NCI-H526 treated with DMSO at 0.1 percent for 48 hours (cell line): ENCODE measurements around the gene MAPK12.

Experiments
- DNase-seq: peaks from one replicate; lab custom pipeline; 2025; lab: John Stamatoyannopoulos, UW

The MAPK12 gene

DNA sequence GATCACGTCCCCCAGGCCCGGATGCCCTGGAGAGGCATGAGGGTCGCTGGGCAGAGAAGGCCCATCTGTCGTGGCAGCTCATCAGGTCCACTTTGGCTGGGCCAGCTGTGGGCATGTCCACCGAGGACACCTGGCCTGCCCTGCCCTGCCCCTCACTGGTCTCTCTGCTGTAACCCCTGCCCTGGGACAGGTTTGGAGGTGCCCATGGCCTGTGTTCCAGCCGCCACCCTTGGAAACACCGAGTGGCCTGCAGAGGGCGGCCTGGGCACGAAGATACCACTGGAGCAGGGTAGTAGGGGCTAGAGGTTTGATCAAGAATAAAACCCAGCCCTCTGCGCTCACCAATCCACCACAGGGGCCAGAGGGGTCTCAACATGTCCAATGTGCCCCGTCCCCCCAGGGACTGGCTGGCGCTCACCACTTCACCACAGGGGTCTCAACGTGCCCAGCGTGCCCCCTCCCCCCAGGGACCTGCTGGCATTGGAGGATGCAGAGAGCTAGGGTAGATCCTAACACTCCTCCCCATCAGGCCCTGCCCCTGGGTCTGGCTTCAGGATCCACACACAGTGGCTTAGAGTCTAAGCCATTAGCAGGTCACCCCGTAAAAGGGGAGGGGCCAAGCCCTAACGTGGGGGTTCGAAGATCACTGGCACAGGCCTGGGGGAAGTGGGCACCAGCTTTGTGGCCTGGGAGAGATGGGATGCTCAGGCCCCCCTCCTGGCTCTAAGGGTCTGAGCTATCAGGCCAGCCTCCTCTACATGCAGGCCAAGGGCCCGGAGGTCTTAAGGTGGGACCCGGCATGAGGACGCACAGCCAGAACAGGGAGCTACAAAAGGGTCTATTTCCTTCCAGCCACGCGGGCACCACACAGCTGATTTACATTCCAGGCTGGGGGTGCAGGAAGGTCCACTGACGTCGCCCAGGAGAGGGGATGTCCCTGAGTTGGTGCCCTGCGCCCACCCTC, 9.1 kb downstream of the MAPK12 start:
- peak; percentile 30 for DNase-seq

DNA sequence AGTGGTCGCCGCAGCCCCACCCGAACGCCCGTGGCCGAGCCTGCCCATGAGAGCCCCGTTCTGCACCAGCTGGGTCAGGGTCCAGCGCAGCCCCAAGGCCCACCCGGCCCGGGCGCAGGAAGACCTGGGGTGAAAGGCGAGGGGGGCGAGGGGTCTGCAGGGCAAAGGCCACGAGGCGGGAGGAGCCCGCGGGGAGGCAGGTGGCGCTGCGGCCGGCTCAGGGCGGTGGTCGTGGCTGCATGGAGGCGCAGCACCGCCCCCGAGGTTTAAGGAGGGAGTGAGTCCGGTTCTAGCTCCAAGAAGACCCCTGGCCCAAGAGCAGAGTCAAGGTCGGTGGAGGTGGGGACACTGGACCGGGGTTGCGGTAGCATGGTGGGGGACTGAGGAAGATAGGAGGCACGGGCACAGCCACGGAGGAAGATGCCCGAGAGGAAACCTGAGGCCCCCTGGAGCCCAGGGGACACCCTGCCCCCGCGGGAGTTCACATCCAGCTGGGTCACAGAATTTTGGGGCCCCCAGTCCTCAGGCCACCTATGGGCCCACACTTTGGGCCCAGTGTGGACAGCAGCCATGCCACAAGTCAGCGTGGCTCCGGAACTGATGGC, 9.9 kb downstream of the MAPK12 start:
- no peak for DNase-seq

DNA sequence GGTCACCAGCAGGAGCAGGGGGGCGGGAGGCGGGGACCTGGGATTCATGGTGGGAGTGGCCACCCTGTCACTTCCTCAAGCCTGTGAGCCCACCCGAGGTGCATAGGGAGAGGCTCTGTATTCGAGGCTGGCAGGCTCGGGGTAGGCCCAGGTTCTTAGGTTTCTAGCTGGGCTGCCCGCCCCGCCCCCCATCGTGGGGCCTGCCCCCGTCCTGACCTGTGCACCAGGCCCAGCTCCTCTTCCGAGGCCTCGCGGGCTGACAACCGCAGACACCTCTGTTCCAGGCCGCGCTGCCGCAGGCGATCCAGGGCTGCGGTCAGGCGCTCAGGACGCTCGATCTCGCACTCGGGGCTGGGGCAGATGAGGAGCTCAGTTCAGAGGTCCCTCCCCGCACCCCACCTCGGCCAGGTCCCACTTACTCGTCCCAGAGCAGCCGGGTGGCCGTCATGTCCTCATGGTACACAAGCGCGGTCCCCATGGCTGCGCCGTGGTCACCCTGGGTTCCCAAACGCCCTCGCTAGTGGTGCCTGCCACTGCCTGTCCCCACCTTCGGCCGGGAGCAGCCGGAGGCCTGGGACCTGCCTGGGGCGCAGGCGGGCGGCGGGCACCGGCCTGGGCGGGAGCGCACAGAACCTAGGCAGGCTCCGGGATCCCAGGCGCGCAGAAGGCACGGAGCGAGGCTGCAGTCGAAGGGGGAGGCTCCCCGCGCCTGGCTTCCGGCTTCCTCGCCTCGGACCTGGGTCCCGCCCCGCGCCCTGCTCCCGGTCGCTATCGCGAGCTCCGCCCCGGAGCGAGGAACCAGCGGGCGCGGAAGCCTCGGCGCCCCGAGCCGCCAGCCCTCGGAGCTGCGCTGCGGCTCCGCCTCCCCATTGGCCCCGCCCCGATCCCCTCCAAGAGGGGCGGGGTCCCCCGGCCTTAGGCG, 10.7 kb downstream of the MAPK12 start, which contains the start of gene HDAC10:
Gene HDAC10, minus strand, starts transcription at position 711 of the 922 bp plus-strand sequence. Its CDS starts 233 bp downstream, at position 478.
- DNase-seq: peak; percentile 30

DNA sequence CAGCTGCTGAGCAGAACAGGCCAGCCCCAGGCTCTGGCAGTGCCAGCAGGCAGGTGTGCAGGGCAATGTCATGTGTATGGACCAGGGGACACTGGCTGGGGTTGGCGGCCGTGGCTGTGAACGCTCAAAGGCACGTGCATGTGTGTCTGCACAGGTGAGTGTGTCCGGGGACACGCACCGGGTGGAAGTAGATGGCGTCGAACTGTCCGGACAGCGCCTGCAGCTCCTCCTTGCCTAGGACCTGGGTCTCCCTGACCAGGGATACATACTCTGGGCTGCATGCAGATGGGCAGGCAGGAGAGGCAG, 11.3 kb downstream of the MAPK12 start:
- no peak for DNase-seq

- DNase-seq: no peak
Measured at GRCh38 chr22:50249341-50250248, 11.9 kb downstream of the MAPK12 start.

DNA sequence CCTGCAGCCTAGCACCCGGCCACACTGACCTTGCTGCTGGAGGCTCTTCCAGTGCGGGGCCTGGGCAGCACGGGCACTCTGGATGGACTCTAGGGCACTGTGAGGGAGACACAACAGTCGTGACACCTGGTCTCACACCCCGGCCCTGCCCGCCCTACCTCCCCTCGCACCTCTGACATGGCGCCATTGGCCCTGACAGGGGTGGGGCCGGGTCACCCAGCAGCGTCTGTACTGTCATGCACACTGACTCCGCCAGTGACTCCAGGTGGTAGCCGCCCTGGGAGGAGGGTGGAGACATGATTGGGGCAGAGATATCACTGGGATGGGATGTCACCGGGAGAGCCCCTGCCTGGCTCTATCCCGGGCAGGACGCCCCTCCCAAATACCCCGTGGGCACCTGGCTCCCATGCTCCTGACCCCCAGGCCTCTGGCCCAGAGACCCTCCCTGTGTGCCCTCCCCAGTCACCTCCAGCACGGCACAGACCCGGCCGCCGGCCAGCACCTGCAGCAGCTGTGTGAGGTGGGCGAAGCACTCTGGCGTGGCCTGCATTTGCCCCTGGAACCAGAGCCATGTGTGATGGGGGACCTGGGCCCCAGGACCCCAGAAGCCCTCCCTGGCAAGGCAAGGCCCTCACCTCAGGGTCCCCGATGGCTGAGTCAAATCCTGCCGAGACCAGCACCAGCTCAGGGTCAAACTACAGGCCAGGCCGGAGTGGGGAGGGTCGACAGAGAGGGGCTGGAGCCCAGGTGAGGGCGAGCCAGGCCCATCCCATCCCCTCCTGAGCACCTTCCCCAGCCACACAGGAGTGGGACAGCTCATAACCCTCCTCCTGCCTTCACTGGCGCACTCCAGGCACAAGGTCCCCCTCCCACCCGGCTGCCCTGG, 13.0 kb downstream of the MAPK12 start:
- no peak for DNase-seq

- DNase-seq: peak; percentile 7
Measured at GRCh38 chr22:50247748-50248147, 13.7 kb downstream of the MAPK12 start.

DNA sequence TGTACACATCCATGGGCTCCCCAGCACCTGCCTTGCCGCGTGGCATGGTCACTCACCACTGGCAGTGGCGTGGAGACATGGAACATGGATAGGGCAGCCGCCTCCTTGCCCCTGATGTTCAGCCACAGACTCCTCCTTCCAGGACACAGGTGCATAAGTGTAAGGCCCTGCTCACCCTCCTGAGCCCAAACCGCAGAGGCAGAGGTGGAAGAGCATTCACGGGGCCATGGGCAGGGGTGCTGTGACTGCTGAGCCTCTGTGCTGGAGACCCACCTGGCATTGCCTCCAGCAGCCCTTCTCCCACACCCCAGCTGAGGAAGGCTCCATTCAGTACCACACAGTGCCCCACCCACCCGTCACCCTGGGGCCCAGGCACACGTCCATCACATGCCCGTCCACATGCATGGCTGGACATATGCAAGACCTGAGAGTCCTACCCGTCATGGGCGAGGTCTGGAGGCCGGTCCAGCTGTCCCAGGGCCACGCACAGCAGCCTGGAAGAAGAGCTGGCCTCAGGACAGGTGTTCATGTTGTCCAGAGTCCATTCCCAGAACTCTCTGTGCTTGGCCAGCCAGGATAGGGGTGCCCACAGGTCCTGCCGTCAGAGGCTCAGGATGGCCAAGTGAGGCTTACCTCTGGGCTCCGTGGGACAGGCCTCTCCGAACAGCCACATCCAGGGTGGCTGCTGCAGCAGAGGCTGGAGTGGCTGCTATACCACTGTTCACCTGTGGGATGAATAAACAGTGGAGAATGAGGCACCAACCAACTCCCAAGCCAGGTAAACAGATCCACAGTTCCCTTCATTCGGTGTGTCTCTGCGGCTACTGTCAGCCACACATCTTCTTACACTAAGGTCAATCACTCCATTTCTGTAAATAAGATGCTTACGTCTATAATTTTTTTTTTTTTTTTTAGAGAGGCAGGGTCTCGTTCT, 15.0 kb downstream of the MAPK12 start:
- DNase-seq: no peak

DNA sequence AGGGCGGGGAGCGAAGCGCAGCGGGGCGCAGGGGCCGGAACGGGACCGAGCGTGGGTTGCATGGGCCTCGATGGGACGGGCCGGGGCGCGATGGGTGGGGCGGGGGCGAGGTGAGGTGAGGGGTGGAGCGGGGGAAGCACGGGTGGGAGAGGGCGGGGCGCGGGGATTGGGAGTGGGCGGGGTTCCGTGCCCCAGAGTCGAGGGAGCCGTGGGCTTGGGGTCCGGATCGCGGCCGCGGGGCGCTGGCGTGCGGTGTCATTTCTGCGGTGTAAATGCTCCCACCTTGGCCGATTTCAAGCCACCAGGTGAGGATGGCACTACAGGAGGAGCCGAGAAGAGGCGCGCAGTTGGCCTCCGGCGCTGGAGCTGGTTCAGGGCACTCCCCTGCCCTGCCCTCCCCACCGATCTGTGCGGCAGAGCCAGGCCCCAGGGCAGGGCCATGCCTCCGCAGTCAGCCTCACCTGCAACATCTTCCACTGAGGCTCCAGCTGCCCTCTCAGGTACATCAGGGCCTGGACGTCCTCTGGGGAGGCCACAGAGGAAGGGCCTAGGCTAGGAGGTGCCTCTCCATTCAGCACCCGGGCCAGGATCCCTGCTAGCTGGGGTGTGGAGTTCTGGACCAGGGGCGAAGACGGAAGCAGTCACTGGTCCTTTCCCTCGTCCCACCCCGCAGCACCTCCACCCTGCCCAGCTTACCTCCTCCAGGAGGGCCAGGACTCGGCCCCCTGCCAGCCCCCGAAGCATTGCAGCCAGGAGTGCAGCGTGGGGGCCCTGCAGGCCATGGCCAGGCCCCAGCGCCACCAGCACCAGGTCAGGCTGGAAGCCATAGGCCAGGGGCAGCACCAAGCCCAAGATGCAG, 16.0 kb downstream of the MAPK12 start:
- DNase-seq: no peak

DNA sequence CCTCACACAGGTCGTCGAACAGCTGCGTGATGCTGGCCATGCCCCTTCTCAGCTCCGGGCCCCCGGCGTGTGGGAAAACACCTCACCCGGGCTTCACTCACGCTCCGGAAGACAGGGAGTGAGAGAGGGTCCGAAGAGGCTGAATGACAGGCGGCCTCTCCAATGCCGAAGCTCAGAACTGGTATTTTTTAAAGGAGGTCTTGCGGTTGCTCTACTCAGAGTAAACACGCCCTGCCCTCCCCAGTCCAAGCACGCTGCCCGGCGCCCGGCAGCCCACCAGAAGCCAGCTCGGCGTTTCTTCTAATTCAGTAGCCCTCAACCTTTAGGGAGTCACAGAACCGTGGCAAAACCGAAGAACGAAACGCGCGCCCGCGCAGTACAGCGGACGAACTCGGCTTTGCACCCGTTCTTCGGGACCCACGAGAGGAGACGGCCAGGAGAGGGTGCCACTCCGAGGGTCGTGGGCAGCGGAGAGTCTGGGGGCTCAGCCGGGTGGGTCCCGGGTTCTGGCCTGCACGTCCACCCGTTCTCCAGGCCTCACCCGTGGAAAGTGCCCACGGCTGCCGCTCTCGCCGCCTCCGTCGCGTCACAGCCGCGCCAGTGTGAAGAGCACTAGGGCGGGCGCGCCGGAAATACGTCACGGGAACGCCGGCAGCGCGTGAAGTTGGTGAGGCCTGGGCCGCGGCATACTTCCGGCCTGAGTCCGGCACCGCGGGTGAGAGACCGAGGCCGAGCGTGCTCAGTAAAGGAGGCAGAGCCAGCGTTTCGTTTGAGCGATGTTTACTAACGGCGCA, 16.9 kb downstream of the MAPK12 start, which contains the start of gene TUBGCP6:
Gene TUBGCP6, minus strand, starts transcription at position 604 of the 794 bp plus-strand sequence. Its CDS starts 564 bp downstream, at position 40.
- peak; percentile 63 for DNase-seq

DNA sequence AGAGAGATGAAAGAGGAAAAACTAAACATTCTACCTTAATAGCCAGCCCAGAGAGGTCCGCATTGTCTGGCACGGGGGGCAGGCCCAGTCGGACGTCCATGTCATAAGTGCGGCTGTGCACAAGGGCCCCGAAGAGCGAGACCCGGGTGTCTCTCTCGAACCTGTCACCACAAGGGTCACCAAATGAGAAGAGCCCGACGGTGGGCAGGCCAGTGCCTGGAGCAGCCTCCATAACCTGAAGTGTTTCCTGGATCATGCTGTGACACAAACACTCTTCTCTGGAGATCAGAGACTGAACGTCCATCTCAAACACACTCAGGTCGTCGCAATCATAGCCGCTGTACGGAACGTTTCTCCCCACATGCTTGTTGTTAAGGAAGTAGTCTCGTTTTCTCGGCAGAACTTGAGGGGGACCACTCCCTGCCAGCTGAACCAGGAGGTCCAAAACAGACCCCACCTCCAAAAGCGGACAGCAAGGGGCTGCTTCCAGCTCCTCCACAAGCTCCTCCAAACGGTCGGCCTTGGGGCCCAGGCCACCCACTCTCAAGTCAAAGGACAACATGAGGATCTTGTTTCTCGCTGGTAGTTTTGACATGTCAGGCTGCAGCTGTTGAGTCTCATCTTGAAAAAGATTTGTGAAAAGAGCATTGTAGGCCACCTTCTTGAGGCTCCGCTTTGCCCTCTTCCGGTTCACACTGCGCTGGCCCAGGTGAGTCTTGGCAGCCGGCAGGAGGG, 17.6 kb downstream of the MAPK12 start:
- DNase-seq: no peak

DNA sequence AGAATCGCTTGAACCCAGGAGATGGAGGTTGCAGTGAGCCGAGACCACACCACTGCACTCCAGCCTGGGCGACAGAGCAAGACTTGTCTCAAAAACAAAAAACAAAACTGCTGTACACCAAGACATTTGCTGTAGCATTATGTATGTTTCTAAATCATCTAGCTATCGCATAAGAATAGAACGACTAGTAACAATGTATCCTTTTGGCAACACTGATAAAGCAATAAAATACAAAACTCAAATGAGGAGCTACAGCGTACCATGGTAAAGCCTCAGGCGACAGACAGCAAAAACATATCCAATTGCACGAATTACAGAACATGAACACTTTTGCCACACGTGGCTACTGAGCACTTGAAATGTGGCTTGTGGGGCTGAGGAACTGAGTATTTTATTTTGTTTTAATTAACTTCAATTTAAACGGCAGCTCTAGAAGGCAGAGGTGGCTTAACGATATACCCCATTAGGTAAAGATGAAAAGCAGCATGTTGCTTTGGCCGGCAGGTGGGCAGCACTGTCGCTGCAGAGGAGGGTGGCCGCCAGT, 19.0 kb downstream of the MAPK12 start:
- DNase-seq: no peak

DNA sequence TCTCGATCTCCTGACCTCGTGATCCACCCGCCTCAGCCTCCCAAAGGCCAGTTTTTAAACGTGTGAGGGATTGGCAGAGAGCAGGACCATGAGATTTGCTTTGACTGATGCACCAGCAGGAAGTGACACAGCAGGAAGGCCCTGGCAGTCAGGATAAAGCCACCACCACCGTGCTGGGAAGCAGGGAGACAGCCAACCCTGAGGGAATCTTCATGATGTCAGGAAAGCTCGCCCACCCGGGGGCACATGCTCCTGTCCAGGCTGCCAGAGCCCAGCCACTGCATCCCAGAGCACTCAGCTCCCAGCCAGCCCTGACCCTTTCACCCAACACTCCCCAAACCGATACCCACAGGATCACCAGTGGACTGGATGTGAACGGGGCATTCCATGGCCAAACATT, 22.7 kb downstream of the MAPK12 start:
- DNase-seq: no peak

GRCh38 chr22:50236731-50237409, 24.6 kb downstream of the MAPK12 start:
- no peak for DNase-seq

DNA sequence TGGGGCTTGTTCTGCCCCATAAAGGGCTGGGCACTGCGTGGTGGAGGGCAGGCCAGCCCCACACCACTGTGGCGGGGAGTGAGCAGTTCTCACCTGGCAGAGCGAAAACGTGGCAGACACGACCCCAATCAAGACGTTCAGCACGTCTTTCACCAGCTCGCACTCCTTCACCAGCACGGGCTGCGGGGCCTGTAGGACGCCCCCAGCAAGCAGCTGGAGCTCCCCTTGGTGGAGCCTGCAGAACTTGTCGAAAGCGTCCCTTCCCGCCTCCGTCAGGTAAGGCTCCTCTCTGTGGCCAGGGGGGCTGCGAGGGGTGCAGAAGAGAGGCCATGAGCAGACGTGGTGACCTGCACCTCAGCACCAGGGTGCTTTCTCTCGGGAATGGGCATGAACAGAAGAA, 28.3 kb downstream of the MAPK12 start:
- DNase-seq: no peak
